Measurements from ENCODE around the gene PDPK1. TPM values are rescaled to one million over a fixed set of nuclear protein-coding genes. Genes with fewer than 3 reads are reported as not detected.
"Not testable (repeated sequence)": the region's sequence is repeated elsewhere in the genome, so short reads cannot be mapped to it uniquely, and the experiment has no call there.

Gene PDPK1
- total RNA-seq, 2 donors from 2014 or later: 25.0 to 29.5 TPM

- DNase-seq (ENCODE audit: low spot score); H3K36me3 ChIP-seq; H3K4me3 ChIP-seq; H3K27ac ChIP-seq; H3K27me3 ChIP-seq; H3K4me1 ChIP-seq; H3K9me3 ChIP-seq: not testable (repeated sequence)
Measured at GRCh38 chr16:2631203-2631602, 93.4 kb downstream of the PDPK1 start.

GRCh38 chr16:2632291-2632690 lies 94.5 kb downstream of the PDPK1 start:
- not testable (repeated sequence) for H3K27ac ChIP-seq

GRCh38 chr16:2639071-2639721 lies 101.4 kb downstream of the PDPK1 start:
- H3K4me3 ChIP-seq; DNase-seq (ENCODE audit: low spot score); H3K27ac ChIP-seq; H3K4me1 ChIP-seq; H3K36me3 ChIP-seq; H3K9me3 ChIP-seq; H3K27me3 ChIP-seq: not testable (repeated sequence)

More at GRCh38 chr16:2632291-2632690, 94.5 kb downstream of the PDPK1 start:
- H3K4me1 ChIP-seq; H3K4me3 ChIP-seq; H3K27me3 ChIP-seq; DNase-seq (ENCODE audit: low spot score); H3K36me3 ChIP-seq; H3K9me3 ChIP-seq: not testable (repeated sequence)

DNA sequence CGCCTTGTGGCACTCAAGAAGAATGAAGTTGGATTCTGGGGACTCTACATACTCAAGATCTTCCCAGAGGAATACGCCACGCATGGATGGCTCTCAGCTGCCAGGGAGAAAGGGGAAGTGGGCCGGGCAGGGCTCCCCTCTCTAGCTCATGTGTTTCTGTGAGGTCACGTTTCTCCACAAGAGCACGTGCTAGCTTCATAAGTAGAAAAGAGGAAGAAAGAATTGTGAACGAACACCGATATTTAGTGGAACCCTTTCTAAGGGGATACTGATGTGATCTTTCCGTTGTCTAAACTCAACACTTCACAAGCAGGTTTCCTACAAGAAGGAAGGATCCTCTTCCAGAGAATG lies 101.9 kb downstream of the PDPK1 start:
- H3K27ac ChIP-seq; H3K36me3 ChIP-seq; H3K27me3 ChIP-seq; H3K9me3 ChIP-seq; DNase-seq (ENCODE audit: low spot score); H3K4me1 ChIP-seq; H3K4me3 ChIP-seq: not testable (repeated sequence)

DNA sequence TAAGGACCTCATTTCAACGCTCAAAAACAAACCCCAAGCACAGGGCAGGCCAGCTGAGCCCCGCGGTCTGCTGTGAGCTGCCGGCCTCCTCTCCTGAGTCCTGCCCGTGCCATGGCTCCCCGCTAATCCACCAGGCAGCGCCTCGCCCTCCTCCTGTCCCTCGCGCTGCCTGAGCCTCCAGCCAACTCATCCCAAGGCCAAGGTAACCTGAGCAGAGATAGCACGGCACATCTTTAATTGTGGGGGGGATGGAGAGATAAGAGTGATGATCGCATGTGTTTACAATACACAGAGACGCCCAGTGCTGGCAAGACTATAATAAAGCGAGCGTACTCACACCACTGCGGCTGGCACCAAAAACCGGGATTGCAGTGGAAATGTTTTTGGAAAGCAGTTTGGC lies 104.7 kb downstream of the PDPK1 start:
- H3K4me3 ChIP-seq; H3K27me3 ChIP-seq; H3K27ac ChIP-seq; H3K36me3 ChIP-seq; DNase-seq (ENCODE audit: low spot score); H3K9me3 ChIP-seq; H3K4me1 ChIP-seq: not testable (repeated sequence)

DNA sequence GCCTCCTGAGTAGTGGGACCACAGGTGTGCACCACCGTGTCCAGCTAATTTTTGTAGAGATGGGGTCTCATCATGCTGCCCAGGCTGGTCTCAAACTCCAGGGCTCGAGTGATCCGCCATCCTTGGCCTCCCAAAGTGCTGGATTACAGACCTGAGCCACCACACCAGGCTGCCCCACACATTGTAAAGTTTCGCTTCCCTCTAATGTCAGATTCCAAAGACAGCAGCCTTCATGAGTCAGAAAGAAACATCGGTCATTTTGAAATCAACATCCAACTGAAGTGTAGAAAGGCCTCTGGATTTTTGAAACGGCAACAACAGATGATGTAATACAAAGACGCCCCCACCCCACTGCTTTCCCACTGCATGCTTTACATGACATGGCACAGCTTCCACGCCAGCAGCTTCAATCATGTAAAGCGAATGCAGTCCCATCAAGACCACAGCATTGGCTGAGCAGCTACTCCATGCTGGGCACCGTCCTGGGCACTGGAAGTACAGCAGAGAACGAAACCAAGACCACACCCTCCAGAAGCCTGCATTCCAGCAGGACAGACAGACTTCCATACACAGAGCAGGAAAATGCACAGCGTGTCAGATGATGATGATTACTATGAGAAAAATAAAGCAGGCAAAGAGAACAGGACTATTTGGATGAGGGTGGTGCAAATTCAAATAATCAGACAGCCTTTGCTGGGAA lies 107.1 kb downstream of the PDPK1 start:
- not testable (repeated sequence) for DNase-seq (ENCODE audit: low spot score); H3K27ac ChIP-seq; H3K4me3 ChIP-seq; H3K27me3 ChIP-seq; H3K36me3 ChIP-seq; H3K9me3 ChIP-seq; H3K4me1 ChIP-seq

- not testable (repeated sequence) for H3K4me3 ChIP-seq; H3K9me3 ChIP-seq; DNase-seq (ENCODE audit: low spot score); H3K4me1 ChIP-seq; H3K27me3 ChIP-seq; H3K27ac ChIP-seq; H3K36me3 ChIP-seq
Measured at GRCh38 chr16:2651268-2651871, 113.5 kb downstream of the PDPK1 start.

MicroRNA genes within 50 kb of the gene (microRNA counts, 767-probe panel; counts per million panel counts)
- 0 to 31.0 counts per million in 2 donors for microRNA hsa-miR-3178

Small RNA genes within 50 kb of the gene (microRNA-seq; reads per million reads assigned to microRNA genes)
- gene MIR3178 (ENCODE audit: borderline number of aligned reads in 2 of 2, borderline replicate concordance in 1 of 2): 0 reads per million in 2 donors

Other genes starting within 250 kb of the PDPK1 start
- gene ABCA3, start 197.3 kb upstream of the PDPK1 start, total RNA-seq: 10 to 100 TPM in 1 of 2 donors, 1 to 10 TPM in 1; 7.5 to 10.1 TPM
- gene CCNF, start 108.6 kb upstream of the PDPK1 start, total RNA-seq: 1 to 10 TPM; 1.4 to 1.7 TPM
- 1 to 10 TPM in 1 of 2 donors, under 1 TPM in 1; 0.63 to 4.1 TPM for gene TEDC2, start 77.9 kb upstream of the PDPK1 start, total RNA-seq
- gene NTN3, start 66.7 kb upstream of the PDPK1 start, total RNA-seq: under 1 TPM; 0.22 to 0.51 TPM
- 10 to 100 TPM in 1 of 2 donors, 1 to 10 TPM in 1; 9.6 to 10.5 TPM for gene TBC1D24, start 62.9 kb upstream of the PDPK1 start, total RNA-seq
- gene ATP6V0C, start 24.1 kb upstream of the PDPK1 start, total RNA-seq: 100 to 1,000 TPM in 1 of 2 donors, 10 to 100 TPM in 1; 63.7 to 107 TPM
- 10 to 100 TPM; 10.6 to 12.6 TPM for gene AMDHD2, start 17.6 kb upstream of the PDPK1 start, total RNA-seq
- gene CEMP1, start 6.6 kb upstream of the PDPK1 start, total RNA-seq: 1 to 10 TPM in 1 of 2 donors, not detected in 1; 1.5 TPM
- 10 to 100 TPM; 12.5 to 15.6 TPM for gene KCTD5, start 144.5 kb downstream of the PDPK1 start, total RNA-seq
- under 1 TPM in 1 of 2 donors, not detected in 1; 0.51 TPM for gene PRSS27, start 182.2 kb downstream of the PDPK1 start, total RNA-seq
- 100 to 1,000 TPM; 118 to 174 TPM for gene SRRM2, start 214.6 kb downstream of the PDPK1 start, total RNA-seq
- 100 to 1,000 TPM; 408 to 856 TPM for gene ELOB, start 239.3 kb downstream of the PDPK1 start, total RNA-seq
- gene PRSS33, start 249.5 kb downstream of the PDPK1 start, total RNA-seq: not detected

Data from right atrium auricular region (tissue), 2 donors.